Peyer's patch (tissue), 4 donors: ENCODE data around the gene SCUBE1.

Experiments
- CTCF ChIP-seq, 6 experiments: fragments of 450-650 bp in 4 of 6; fragments of 200-600 bp in 2 of 6; sonication (generic) in 1 of 6; IDR thresholded peaks; one replicate each; pipeline ENCODE4 v1.5.1; 2017 to 2019; ENCODE audit warnings: antibody characterized with exemption in 6 of 6, mild to moderate bottlenecking in 3 of 6, moderate library complexity in 1 of 6
- POLR2A ChIP-seq, 2 donors: fragments of 450-650 bp; IDR thresholded peaks; one replicate each; pipeline ENCODE4 v1.5.1; 2017; ENCODE audit warnings: antibody characterized with exemption in 2 of 2, mild to moderate bottlenecking in 2 of 2, moderate library complexity in 2 of 2

GRCh38 chr22:43300891-43301676 is 42.1 kb downstream of the SCUBE1 start:
- TF ChIP-seq CTCF (IDR thresholded peaks at IDR 0.05) = no peak
- no peak for TF ChIP-seq POLR2A (IDR thresholded peaks at IDR 0.05)
